Measurements from ENCODE around the gene PRPF8. TPM values are rescaled to one million over a fixed set of nuclear protein-coding genes. Genes with fewer than 3 reads are reported as not detected.
A peak's percentile ranks its signal among the peaks of the same experiment; 100 is the strongest.

The PRPF8 gene
- total and polyA plus RNA-seq, 2 of the 13 experiments (the other 11 are each of a cell fraction or from before 2014, with no cell fraction given), result 112 to 179 TPM

DNA sequence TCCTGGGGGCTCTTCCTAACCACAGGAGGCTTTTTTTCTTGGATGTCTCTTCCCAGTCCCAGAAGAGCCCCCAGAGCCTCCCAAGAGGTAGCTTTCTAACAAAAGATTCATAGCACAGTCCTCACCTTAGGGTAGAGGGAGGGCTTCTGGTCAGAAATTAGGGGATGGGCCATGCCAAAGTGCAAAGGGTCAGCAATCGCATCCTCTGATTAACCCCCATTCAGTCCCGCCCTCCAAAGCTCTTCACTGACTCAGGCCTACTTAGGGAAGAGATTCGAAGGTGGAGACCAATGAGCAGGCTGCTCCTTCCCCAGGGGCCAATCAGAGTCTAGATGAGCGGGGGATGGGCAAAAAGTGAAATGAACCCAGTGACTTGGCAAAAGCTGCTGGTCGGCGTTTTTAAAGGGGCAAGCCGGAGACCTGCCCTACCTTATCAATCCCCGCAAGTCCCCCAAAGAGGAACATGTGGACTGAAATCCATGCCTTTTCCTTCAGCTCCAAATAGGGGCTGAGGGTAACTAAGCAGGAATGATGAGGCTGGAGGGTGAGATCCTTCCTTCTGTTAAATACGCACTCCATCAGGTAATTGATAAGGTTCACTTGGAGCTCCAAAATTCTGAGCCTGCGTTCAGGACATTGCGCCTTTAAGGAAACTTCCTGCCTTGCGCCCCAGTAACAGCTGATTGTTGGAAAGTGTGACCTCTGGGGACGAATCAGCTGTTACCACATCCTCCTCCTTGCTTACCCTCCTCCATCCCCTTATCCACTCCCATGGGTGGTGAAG, 32.4 kb upstream of the PRPF8 start (continued):
- TF ChIP-seq, protein P1, sequence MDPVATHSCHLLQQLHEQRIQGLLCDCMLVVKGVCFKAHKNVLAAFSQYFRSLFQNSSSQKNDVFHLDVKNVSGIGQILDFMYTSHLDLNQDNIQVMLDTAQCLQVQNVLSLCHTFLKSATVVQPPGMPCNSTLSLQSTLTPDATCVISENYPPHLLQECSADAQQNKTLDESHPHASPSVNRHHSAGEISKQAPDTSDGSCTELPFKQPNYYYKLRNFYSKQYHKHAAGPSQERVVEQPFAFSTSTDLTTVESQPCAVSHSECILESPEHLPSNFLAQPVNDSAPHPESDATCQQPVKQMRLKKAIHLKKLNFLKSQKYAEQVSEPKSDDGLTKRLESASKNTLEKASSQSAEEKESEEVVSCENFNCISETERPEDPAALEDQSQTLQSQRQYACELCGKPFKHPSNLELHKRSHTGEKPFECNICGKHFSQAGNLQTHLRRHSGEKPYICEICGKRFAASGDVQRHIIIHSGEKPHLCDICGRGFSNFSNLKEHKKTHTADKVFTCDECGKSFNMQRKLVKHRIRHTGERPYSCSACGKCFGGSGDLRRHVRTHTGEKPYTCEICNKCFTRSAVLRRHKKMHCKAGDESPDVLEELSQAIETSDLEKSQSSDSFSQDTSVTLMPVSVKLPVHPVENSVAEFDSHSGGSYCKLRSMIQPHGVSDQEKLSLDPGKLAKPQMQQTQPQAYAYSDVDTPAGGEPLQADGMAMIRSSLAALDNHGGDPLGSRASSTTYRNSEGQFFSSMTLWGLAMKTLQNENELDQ (CRISPR knock-in tag; IDR thresholded peaks at IDR 0.05; ENCODE audit: borderline replicate concordance), result no peak
- TF ChIP-seq ZNF331 (CRISPR knock-in tag; IDR thresholded peaks at IDR 0.05) (no peak), ZSCAN12 (CRISPR knock-in tag; IDR thresholded peaks at IDR 0.05) (no peak), TEF (CRISPR knock-in tag; IDR thresholded peaks at IDR 0.05) (no peak), NCOA1 (CRISPR knock-in tag; IDR thresholded peaks at IDR 0.05) (no peak), ZNF605 (CRISPR knock-in tag; IDR thresholded peaks at IDR 0.05) (peak; percentile 76), CAMTA2 (CRISPR knock-in tag; IDR thresholded peaks at IDR 0.05; ENCODE audit: borderline replicate concordance) (no peak), HBP1 (CRISPR knock-in tag; IDR thresholded peaks at IDR 0.05; ENCODE audit: low read depth) (peak; percentile 78), ZNF572 (CRISPR knock-in tag; IDR thresholded peaks at IDR 0.05) (no peak), RFXAP (CRISPR knock-in tag; IDR thresholded peaks at IDR 0.05; ENCODE audit: borderline replicate concordance) (peak; percentile 94), RFX5 (IDR thresholded peaks at IDR 0.05; ENCODE audit: low read depth, low read length) (peak; percentile 98), PTBP1 (IDR thresholded peaks at IDR 0.05; ENCODE audit: low read depth, low read length, poor library complexity, severe bottlenecking) (no peak), MXD4 (CRISPR knock-in tag; IDR thresholded peaks at IDR 0.05) (no peak), HOXA9 (CRISPR knock-in tag; IDR thresholded peaks at IDR 0.05; ENCODE audit: borderline replicate concordance) (no peak), ATF5 (CRISPR knock-in tag; IDR thresholded peaks at IDR 0.05; ENCODE audit: low read depth) (no peak), ZNF749 (CRISPR knock-in tag; IDR thresholded peaks at IDR 0.05; ENCODE audit: borderline replicate concordance) (0 out of 2 replicates have a peak, but pooled peaks have one; percentile 36), NCOA5 (CRISPR knock-in tag; IDR thresholded peaks at IDR 0.05) (no peak), ZSCAN20 (CRISPR knock-in tag; IDR thresholded peaks at IDR 0.05; ENCODE audit: borderline replicate concordance) (no peak), ESRRA (CRISPR knock-in tag; IDR thresholded peaks at IDR 0.05; ENCODE audit: low read depth) (no peak), ZNF709 (CRISPR knock-in tag; IDR thresholded peaks at IDR 0.05) (peak; percentile 45; the same call in 1 of the 2 replicates)
- TF ChIP-seq, protein P2, sequence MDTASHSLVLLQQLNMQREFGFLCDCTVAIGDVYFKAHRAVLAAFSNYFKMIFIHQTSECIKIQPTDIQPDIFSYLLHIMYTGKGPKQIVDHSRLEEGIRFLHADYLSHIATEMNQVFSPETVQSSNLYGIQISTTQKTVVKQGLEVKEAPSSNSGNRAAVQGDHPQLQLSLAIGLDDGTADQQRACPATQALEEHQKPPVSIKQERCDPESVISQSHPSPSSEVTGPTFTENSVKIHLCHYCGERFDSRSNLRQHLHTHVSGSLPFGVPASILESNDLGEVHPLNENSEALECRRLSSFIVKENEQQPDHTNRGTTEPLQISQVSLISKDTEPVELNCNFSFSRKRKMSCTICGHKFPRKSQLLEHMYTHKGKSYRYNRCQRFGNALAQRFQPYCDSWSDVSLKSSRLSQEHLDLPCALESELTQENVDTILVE (CRISPR knock-in tag; IDR thresholded peaks at IDR 0.05), result no peak
- TF ChIP-seq, protein P3, sequence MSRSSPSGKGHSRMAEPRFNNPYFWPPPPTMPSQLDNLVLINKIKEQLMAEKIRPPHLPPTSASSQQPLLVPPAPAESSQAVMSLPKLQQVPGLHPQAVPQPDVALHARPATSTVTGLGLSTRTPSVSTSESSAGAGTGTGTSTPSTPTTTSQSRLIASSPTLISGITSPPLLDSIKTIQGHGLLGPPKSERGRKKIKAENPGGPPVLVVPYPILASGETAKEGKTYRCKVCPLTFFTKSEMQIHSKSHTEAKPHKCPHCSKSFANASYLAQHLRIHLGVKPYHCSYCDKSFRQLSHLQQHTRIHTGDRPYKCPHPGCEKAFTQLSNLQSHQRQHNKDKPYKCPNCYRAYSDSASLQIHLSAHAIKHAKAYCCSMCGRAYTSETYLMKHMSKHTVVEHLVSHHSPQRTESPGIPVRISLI (CRISPR knock-in tag; IDR thresholded peaks at IDR 0.05; ENCODE audit: borderline replicate concordance), result no peak
